DLD1 (cell line): ENCODE results near the gene ITM2C.

Experiments used
- in situ Hi-C: cut with HindIII; loops from 2 replicates; pipeline ENCODE4 v1.10.0; 2017; ENCODE audit warnings: low sequenced_read_pairs

ITM2C gene

DNA sequence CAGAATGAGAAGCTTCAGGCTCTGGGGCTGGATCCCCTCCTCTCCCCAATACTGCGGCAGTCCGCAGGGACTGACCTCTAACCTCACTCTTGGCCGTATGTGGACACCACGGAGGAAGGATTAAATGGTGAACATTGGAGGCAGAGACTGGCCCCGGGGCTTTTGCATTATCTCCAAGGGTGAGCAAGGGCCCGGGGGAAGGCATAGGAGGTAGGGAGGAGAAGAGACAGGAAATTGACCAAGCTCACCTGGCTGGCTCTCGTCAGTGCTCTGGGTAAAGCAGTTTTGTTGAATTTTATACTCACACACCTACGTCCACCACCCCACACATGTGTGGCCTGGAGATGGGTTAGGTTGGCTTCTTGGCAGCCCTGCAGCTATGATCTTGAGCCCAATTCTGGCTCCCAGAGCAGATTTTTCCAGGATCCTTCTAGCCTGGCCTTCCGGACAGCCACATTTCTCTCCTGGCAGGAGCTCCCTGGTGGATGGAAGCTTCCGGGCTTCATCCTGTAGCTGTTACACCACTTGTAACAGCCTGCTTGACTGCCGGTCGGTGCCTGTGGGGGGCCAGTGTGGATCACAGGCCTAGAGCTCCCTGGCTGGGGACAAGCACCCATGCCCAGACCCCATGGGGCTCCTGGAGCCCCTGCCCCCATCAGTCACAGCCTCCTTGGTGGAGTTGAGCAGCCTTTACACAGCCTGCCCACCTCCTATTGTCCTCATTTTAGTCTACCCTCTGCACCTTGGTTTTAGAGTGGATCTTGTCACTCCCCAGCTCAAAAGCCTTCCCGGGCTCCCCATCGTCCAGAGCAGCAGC is 7.6 kb downstream of the ITM2C start:
- in situ Hi-C loops, result no loop called here

DNA sequence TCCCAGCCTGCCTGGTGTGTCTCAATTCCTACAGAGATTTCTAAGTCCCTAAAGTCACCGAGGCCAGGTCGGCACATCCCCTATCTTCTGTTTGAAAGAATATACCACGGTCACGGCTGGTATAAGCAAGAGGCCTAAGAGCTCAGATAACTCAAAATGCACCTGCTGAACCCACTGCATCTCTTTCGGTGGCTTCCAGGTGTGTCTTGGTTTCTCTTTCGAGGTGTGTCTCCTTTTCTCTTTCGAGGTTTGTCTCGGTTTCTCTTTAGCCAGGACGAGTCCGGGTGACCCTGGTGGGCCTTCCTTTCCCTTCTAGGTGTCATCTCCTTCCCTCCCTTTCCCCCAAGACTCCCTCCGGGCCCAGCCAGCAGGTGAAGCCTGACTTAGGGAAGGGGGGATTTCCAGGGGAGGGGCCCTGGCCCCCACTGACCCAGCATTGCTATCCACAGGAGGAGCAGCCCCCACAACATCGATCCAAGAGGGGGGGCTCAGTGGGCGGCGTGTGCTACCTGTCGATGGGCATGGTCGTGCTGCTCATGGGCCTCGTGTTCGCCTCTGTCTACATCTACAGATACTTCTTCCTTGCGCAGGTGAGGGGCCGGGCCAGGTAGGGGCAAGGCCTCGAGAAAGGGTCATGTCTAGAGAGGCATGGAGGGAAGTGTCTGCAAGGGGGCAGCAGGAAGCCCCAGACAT is 8.4 kb downstream of the ITM2C start:
- in situ Hi-C loops, result no loop called here

DNA sequence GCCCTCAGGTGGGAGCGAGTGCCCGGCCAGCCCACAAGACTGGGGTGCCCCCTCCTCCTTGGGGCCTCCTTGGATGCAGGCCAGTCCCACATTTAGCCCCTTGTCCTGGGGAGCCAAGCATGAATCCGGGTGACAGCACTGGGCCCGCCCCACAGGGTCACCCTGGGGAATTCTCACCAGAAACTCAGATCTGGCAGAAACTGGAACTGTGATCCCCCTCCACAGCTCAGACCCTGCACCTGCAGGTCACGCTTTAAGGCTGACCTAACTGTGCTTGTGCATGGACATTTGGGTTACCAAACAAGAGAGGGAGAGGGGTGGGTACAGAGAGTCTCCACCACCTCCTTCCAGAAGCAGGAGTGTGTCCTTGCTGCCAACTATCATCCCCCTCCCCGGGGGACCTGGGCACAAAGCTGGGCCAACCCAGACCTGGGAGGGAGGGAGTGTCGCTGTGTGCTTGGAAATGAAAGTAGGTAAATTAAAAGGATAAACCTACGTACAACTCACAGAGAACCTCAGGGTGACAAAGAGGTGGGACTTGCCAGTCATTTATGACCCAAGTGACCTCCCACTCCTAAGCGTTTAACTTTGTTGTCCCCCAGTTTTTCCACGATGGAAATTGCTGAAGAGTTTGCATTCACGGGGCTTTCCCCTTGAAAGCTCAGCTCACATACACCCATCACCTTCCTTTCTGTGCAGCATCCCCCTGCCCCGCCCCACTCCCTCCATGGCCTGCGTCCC is 9.1 kb downstream of the ITM2C start:
- in situ Hi-C loops, result no loop called here

DNA sequence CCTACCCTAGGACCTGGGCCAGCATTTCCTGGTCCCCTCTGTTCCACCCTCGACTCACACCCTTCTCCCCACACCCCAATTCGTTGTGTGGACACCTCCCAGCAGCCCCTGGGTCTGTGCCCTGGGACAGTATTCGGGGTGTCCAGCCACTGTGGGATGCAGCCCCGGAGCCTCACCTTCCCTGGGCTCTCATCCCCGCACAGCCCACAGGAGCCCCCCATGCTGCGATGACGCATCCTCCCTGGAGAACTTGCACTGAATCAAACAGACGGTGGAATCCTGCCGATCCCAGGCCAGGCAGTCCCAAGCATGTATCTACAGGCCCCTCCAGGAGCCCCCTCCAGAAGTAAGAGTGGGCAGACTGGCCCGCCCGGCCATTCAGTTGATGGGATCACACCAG is 9.7 kb downstream of the ITM2C start:
- in situ Hi-C loops, result no loop called here

DNA sequence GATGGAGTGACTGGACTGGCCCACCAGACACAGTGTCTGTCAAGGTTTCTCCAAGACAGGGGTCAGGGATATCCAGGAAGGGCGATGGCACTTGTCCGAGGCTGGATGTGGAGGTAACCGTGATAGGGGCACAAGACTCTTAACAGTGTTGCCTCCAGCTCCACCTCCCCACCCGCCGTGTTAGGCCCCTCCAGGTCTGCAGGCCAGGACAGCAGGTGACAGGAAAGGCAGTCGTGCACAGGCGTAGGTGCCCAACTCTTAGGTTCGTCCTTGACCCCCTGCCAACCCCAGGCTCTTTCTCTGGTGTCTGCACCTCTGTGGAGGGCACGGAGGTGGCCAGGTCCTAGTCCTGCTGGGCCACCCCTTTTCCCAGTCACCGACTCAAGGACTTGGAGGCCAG is 10.1 kb downstream of the ITM2C start:
- in situ Hi-C loops, result no loop called here

DNA sequence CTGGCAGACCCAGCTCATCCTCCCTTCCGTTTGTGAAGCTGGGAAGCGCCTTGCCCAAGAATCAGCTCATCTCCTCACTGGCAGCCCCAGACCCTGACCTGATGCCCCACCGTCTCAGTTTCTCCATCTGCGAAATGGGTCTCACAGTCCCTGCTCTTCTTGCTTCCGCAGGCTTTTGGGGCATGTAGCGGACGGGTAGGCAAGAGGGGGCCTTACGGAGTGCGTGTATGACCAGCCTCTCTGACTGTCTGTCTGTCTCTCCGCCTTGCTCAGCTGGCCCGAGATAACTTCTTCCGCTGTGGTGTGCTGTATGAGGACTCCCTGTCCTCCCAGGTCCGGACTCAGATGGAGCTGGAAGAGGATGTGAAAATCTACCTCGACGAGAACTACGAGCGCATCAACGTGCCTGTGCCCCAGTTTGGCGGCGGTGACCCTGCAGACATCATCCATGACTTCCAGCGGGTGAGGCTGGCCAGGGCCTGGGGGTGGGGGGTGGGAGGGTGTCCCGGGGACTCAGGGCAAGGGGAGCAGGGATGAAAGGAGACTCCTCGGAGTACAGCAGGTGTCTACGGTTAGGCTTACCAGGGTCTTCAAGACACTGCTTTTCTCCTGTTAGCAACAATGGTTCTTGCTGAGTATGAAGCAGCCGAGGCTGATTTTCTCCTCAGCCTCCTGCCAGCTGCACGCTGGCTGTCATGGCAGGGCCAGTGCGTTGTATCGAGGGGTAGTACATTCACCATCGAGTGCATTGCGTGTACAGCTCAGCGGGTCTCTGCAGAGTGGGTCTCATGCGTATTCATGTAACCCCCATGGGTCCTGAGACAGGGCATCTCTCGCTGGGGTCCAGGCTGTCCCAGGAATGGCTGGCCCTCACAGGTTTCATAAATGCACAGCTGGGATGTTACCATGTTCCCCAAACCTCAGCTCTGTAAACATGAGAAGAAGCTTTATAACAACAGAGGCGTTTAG is 10.9 kb downstream of the ITM2C start:
- in situ Hi-C loops, result no loop called here

DNA sequence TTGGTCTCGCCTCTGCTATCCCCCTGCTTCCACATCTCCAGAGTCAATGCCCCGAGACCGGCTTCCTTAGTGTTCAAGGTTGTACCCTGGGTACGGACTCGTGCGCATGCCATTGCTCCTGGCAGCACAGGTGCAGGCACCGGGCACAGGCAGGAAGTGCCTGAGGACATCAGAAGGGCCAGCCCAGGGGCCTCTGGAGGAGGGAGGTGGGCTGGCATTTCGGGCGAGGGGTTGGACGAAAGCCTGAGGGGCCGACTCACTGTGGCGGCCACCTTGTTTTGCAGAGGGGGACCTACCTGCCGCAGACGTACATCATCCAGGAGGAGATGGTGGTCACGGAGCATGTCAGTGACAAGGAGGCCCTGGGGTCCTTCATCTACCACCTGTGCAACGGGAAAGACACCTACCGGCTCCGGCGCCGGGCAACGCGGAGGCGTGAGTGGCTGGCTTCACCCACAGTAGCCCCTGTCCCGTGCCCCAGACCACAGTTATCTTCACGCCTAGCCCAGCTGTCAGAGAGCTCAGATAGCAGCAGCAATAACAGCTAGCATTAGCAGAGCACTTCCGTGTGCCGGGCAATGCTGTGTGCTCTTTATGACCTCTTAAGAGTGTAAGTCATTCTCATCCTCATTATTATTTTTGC is 12.5 kb downstream of the ITM2C start:
- in situ Hi-C loops, result no loop called here

DNA sequence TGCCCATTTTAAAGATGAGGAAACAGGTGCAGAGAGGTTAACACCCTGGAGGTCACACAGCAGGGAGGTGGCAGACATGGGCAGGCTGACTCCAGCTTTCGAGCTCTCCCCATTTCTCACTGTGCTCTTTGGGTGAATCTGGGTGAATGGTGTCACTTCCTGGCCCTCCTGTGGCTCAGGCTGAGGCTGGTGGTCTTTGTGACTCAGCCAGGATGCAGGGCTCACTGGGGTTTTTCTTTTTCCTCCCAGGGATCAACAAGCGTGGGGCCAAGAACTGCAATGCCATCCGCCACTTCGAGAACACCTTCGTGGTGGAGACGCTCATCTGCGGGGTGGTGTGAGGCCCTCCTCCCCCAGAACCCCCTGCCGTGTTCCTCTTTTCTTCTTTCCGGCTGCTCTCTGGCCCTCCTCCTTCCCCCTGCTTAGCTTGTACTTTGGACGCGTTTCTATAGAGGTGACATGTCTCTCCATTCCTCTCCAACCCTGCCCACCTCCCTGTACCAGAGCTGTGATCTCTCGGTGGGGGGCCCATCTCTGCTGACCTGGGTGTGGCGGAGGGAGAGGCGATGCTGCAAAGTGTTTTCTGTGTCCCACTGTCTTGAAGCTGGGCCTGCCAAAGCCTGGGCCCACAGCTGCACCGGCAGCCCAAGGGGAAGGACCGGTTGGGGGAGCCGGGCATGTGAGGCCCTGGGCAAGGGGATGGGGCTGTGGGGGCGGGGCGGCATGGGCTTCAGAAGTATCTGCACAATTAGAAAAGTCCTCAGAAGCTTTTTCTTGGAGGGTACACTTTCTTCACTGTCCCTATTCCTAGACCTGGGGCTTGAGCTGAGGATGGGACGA is 13.2 kb downstream of the ITM2C start:
- in situ Hi-C loops, result no loop called here

DNA sequence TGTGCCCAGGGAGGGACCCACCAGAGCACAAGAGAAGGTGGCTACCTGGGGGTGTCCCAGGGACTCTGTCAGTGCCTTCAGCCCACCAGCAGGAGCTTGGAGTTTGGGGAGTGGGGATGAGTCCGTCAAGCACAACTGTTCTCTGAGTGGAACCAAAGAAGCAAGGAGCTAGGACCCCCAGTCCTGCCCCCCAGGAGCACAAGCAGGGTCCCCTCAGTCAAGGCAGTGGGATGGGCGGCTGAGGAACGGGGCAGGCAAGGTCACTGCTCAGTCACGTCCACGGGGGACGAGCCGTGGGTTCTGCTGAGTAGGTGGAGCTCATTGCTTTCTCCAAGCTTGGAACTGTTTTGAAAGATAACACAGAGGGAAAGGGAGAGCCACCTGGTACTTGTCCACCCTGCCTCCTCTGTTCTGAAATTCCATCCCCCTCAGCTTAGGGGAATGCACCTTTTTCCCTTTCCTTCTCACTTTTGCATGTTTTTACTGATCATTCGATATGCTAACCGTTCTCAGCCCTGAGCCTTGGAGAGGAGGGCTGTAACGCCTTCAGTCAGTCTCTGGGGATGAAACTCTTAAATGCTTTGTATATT is 14.0 kb downstream of the ITM2C start:
- in situ Hi-C loops, result no loop called here

DNA sequence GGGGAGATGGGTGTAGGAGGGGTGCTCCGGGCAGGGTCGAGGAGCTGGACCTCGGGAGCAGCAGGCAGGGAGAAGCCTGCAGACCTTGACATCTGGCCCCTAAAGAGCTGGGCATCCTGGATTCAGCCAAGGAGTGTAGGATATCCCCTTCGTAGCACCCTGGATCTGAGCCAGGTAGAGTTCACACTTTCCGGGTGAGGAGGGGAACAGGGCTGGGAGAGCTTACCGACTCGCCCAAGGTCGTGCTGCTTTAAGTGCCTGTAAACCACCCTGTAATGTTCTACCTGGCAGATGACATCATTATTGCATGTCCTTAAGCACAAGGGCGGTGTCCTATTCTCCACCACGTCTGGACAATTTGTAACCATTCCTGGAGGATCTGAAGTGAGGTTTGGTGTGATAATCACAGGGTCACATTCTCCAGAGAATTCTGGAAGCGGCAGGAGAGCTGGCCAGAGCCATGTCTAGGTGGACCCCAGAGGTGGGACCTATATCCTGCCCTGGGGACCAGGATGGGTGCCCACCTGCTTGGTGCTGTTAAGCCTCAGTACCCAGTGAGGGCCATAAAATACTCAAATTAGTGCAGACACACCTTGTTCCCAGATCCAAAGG is 14.6 kb downstream of the ITM2C start:
- in situ Hi-C loops, result no loop called here

DNA sequence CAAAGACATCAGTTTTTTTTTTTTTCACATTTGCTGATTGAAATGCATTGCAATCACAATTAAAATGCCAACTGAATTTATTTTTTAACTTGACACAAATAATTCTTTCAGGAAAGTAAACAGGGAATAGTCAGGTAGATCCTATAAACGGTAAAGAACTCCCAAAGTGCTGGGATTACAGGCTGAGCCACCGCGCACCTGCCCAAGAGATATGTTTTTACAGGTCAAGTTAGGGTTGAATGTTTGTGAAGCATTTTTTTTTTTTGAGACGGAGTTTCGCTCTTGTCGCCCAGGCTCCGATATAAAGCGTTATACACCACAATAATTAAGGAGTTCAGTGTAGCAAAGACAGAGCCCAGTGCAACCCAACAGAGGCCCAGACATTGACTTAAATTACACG is 15.1 kb downstream of the ITM2C start:
- in situ Hi-C loops, result no loop called here

DNA sequence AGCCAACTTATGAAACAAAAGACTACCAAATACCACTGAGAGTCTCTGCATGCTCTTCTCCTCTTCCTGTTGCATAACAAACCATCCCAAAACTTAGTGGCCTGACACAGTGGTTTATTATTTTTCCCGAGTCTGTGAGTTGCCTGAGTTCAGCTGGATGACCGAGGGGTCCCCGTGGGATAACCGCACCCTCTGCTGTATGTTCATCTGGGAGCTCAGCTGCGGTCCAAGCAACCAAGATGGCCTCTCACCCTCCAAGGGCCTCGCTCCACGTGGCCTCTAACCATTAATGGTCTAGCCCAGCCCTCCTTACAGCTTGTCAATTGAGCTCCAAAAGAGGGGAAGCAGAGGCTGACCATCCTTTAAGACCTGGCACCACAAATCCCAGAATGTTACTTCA is 17.1 kb downstream of the ITM2C start:
- in situ Hi-C loops, result no loop called here

DNA sequence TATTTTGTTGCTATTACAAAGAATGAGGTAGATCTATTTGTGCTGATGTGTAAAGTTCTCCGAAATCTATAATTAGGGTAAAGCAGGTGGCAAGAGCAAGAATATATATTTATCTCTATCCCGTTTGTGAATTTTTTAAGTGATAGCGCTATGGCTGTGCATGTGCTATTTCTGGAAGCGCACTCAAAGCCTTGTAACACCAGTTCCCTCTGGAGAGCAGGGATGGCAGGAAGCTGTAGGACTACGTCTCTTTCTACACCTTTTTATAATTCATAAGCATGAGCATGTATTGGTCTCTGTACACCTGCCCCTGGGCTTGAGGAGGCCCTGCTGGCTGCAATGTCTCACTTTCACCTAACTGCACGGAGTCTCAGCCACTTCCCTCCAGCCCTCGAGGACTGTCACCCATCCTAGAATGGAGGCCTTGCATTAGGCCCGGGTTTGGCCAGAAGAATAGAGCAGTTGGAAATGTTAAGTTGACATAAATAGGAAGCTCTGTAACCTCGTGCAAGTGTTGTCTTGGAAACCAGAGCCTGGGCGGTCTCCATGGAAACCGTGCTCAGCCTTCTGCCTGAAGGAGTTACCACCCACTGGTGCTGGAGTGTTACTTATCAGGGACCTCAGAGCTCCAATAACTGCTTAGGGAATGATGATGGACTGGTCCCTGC is 20.9 kb downstream of the ITM2C start:
- in situ Hi-C loops, result no loop called here

DNA sequence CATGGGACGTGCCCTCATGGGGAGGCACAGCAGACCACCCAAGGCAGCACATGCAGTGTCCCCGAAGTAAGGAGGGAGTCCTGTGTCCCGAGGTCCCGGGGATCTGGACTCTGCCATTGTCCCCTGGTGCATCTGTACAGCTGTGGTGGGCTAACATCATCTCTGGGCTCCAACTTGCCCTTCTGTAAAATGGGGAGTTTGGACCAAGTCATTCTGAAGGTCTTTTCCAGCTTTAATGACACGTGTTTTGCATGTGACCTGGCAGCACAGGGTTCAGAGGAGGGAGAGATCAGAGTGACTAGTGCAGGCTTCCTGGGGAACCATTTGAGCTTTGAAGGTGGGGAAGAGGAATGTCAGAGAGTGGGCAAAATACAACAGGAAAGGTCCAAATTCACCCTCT is 21.5 kb downstream of the ITM2C start:
- in situ Hi-C loops, result no loop called here

DNA sequence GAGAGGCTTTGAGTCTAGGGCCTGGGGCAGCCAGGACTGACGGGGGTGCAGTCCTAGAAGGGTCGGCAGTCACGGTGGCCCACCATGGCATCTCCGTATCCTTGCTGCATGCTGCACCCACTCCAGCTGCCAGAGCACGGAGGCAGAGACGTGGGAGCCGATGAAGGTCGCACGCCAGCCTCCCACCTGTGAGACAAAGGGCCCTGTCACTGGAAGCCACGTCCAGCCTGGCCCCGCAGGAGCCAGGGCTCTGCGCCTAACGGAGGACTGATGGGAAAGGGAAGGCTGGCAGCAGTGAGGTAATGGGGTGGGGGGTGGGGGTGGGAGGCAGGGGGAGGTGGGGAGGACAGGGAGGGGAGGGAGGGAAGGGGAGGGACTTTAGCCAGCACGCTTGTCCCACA is 21.9 kb downstream of the ITM2C start:
- in situ Hi-C loops, result no loop called here

DNA sequence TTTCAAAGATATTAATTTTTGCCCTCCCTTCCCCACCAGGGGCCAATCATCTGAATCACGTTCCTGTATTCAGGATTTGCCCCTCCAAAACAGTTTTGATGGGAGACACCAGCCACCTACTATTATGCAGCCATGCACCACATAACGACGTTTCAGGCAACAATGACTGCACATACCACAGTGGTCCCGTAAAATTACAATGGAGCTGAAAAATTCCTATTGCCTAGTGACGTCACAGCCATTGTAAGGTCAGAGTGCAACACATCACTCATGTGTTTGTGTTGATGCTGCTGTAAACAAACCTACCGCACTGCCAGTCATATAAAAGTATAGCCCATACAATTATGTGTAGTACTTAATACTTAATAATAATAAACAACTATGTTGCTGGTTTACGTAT is 22.6 kb downstream of the ITM2C start:
- in situ Hi-C loops, result no loop called here

DNA sequence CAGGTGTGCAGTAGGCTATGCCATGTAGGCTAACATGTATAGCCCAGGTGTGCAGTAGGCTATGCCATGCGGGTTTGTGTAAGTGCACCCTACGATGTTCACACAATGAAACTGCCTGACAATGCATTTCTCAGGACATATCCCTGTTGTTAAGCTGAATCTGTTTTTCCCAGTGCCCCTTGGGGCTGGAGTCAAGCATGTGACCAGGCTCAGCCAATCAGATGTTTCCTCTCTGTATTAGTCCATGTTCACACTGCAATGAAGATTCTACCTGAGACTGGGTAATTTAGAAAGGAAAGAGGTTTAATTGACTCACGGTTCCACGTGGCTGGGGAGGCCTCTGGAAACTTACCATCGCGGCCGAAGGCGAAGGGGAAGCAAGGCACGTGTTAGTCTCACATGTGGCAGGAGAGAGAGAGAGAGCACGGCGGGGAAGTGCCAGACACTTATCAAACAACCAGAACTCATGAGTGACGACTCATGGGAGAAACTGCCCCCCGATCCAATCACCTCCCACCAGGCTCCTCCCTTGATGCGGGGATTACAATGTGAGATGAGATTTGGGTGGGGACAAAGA is 24.2 kb downstream of the ITM2C start:
- in situ Hi-C loops, result no loop called here
